Epithelial cell of proximal tubule (primary cell): Measurements from ENCODE around the gene TRABD2B. TPM values are rescaled to one million over a fixed set of nuclear protein-coding genes. Genes with fewer than 3 reads are reported as not detected.

Experiments used
- DNase-seq: peaks from one replicate; pipeline ENCODE4 v3.0.0-alpha.2; 2011; ENCODE audit warnings: low read depth
- H3K4me3 ChIP-seq: 2 replicates; pipeline ENCODE4 v1.5.1; 2011; ENCODE audit warnings: low read depth, mild to moderate bottlenecking, low read length
- total RNA-seq: library from RNA; depleted of rRNA; stranded (reverse); fragments of >200 nt; gene quantifications from 2 replicates; pipeline ENCODE4 v1.2.3, GENCODE V29; 2015
- TF ChIP-seq, protein P1 (sequence below): conservative IDR thresholded peaks from 2 replicates; pipeline ENCODE4 v1.5.1; 2012; ENCODE audit warnings: low read depth, mild to moderate bottlenecking, low read length

TRABD2B gene
- total RNA-seq, 1 donor from 2014 or later: 0.46 TPM

- no peak overlapping the region for H3K4me3 ChIP-seq
- no peak for DNase-seq
- TF ChIP-seq, protein P1, sequence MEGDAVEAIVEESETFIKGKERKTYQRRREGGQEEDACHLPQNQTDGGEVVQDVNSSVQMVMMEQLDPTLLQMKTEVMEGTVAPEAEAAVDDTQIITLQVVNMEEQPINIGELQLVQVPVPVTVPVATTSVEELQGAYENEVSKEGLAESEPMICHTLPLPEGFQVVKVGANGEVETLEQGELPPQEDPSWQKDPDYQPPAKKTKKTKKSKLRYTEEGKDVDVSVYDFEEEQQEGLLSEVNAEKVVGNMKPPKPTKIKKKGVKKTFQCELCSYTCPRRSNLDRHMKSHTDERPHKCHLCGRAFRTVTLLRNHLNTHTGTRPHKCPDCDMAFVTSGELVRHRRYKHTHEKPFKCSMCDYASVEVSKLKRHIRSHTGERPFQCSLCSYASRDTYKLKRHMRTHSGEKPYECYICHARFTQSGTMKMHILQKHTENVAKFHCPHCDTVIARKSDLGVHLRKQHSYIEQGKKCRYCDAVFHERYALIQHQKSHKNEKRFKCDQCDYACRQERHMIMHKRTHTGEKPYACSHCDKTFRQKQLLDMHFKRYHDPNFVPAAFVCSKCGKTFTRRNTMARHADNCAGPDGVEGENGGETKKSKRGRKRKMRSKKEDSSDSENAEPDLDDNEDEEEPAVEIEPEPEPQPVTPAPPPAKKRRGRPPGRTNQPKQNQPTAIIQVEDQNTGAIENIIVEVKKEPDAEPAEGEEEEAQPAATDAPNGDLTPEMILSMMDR: no peak
Measured at GRCh38 chr1:47919113-47919833, 77.9 kb downstream of the TRABD2B start.

GRCh38 chr1:47918257-47918867 is 78.8 kb downstream of the TRABD2B start:
- TF ChIP-seq, protein P1: no peak
- no peak overlapping the region for H3K4me3 ChIP-seq
- DNase-seq: no peak

GRCh38 chr1:47917687-47918086 is 79.5 kb downstream of the TRABD2B start:
- no peak for DNase-seq
- no peak overlapping the region for H3K4me3 ChIP-seq
- TF ChIP-seq, protein P1: no peak

- DNase-seq: no peak
- TF ChIP-seq, protein P1: no peak
- no peak overlapping the region for H3K4me3 ChIP-seq
Measured at GRCh38 chr1:47915677-47916353, 81.4 kb downstream of the TRABD2B start.

- H3K4me3 ChIP-seq: no peak overlapping the region
- no peak for DNase-seq
- TF ChIP-seq, protein P1: no peak
Measured at GRCh38 chr1:47914952-47915676, 82.1 kb downstream of the TRABD2B start.

GRCh38 chr1:47914218-47914938 is 82.8 kb downstream of the TRABD2B start:
- H3K4me3 ChIP-seq: no peak overlapping the region
- TF ChIP-seq, protein P1: no peak
- no peak for DNase-seq
